Neural progenitor cell (in vitro differentiated cells): ENCODE data around the gene PRXL2A.

Experiments
- EZH2 ChIP-seq: fragments of 200-600 bp; sonication (generic); IDR thresholded peaks from 2 replicates; pipeline ENCODE4 v1.6.1; 2017; ENCODE audit warnings: antibody characterized with exemption, mild to moderate bottlenecking, moderate library complexity
- TF ChIP-seq, protein P1 (sequence below): fragments of 200-600 bp; sonication (generic); IDR thresholded peaks from 2 replicates; pipeline ENCODE4 v1.5.1; 2017; ENCODE audit warnings: antibody characterized with exemption, mild to moderate bottlenecking

DNA sequence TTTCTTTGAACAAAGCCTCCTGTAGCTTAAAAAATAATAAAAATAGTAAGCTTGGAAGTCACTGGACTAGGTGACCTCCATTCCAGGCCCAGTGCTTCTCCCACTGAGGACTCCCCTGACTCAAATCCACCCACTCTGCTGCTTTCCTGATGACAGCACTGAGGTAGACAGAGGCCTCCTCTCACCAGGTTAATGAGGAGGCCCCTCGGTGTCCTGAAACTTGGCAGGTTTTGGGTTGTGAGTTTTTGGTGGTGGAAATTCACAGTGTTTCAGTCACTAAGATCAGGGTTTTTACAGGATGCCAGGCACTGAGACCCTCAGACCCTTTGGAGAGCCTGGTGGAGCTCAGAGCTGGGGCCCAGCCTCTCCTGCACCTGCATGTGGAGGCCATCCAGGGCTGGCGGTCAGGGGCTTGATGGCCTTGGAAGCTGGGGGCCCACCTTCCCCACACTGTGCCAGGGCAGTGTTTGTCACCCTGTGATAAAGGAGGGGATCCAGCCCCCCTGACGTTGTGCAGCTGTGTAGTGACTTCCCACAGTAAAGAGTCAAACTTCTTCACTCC lies 64.8 kb downstream of the PRXL2A start:
- TF ChIP-seq, protein P1, sequence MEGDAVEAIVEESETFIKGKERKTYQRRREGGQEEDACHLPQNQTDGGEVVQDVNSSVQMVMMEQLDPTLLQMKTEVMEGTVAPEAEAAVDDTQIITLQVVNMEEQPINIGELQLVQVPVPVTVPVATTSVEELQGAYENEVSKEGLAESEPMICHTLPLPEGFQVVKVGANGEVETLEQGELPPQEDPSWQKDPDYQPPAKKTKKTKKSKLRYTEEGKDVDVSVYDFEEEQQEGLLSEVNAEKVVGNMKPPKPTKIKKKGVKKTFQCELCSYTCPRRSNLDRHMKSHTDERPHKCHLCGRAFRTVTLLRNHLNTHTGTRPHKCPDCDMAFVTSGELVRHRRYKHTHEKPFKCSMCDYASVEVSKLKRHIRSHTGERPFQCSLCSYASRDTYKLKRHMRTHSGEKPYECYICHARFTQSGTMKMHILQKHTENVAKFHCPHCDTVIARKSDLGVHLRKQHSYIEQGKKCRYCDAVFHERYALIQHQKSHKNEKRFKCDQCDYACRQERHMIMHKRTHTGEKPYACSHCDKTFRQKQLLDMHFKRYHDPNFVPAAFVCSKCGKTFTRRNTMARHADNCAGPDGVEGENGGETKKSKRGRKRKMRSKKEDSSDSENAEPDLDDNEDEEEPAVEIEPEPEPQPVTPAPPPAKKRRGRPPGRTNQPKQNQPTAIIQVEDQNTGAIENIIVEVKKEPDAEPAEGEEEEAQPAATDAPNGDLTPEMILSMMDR: no peak
- no peak for TF ChIP-seq EZH2
